Measurements from ENCODE around the gene SGPL1. TPM values are rescaled to one million over a fixed set of nuclear protein-coding genes. Genes with fewer than 3 reads are reported as not detected.

The SGPL1 gene
- total RNA-seq, 4 donors from 2014 or later, result 34.2 to 47.1 (median 43.1) TPM

DNA sequence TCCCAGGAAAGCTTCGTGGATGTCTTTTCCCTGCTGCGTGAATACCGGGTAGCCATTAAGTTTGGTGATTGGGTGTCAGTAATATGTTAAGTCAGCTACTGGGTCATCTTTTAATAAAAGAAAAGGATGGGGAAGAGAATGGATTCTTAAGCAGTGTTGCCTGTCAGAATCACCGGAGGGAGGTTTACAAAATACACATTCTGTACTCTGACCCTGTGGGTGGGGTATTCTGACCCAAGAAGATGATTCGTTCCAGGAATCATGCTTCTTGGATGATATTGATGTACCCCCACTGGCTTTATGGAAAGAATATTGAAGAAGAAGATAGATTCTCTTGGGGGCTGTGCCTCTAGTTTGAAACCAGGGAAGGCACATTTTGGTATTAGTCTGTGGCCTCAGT lies 18.3 kb downstream of the SGPL1 start:
- intact Hi-C loops (cut with DNase I), result no loop called here
- peaks cover 5 to 65% (median 6%) of the 10 kb centered on the region in 3 donors for H3K4me1 ChIP-seq
- TF ChIP-seq POLR2A (IDR thresholded peaks at IDR 0.05), result no peak
- TF ChIP-seq, protein P1, sequence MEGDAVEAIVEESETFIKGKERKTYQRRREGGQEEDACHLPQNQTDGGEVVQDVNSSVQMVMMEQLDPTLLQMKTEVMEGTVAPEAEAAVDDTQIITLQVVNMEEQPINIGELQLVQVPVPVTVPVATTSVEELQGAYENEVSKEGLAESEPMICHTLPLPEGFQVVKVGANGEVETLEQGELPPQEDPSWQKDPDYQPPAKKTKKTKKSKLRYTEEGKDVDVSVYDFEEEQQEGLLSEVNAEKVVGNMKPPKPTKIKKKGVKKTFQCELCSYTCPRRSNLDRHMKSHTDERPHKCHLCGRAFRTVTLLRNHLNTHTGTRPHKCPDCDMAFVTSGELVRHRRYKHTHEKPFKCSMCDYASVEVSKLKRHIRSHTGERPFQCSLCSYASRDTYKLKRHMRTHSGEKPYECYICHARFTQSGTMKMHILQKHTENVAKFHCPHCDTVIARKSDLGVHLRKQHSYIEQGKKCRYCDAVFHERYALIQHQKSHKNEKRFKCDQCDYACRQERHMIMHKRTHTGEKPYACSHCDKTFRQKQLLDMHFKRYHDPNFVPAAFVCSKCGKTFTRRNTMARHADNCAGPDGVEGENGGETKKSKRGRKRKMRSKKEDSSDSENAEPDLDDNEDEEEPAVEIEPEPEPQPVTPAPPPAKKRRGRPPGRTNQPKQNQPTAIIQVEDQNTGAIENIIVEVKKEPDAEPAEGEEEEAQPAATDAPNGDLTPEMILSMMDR (IDR thresholded peaks at IDR 0.05), result no peak
- no peak overlapping the region for H3K27ac ChIP-seq
- no peak overlapping the region for H3K4me3 ChIP-seq
- H3K9me3 ChIP-seq, result no peaks in the 10 kb centered on the region
- 77 to 82% methylated on average over 4 to 5 of the region's 5 CpGs for WGBS, 2 donors
- no peaks in the 10 kb centered on the region for H3K27me3 ChIP-seq
- H3K36me3 ChIP-seq, result peaks cover 0 to 31% (median 0%) of the 10 kb centered on the region in 3 donors
- no peak for DNase-seq

GRCh38 chr10:70834441-70835151 lies 18.8 kb downstream of the SGPL1 start:
- Histone ChIP-seq H3K9me3 (no peaks in the 10 kb centered on the region), H3K4me3 (no peak overlapping the region), H3K36me3 (peaks cover 0 to 31% (median 0%) of the 10 kb centered on the region in 3 donors), H3K27me3 (no peaks in the 10 kb centered on the region), H3K4me1 (peaks cover 5 to 65% (median 6%) of the 10 kb centered on the region in 3 donors), H3K27ac (no peak overlapping the region)
- TF ChIP-seq, protein P1 (IDR thresholded peaks at IDR 0.05), result no peak
- TF ChIP-seq POLR2A (IDR thresholded peaks at IDR 0.05), result no peak
- WGBS, 2 donors, result 79 to 85% methylated on average over 7 of the region's 7 CpGs
- no peak for DNase-seq
- intact Hi-C loops (cut with DNase I), result no loop called here

DNA sequence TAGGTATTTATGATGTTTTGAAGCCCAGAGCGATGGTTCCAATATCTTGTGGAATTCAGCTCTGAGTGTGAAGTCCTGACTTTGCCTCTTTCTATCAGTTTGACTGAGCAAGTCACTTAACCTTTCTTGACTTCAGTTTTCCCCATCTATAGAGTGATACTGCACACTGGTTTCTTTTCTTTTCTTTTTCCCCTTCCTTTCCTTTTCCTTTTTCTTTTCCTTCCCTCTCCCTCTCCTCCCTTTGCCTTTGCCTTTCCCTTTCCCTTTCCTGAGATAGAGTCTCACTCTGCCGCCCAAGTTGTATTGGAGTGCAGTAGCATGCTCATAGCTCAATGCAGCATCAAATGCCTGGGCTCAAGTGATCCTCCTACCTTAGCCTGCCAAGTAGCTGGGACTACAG lies 20.6 kb downstream of the SGPL1 start:
- peaks cover 5 to 48% (median 6%) of the 10 kb centered on the region in 3 donors for H3K4me1 ChIP-seq
- no peak for DNase-seq
- peaks cover 0 to 44% (median 0%) of the 10 kb centered on the region in 3 donors for H3K36me3 ChIP-seq
- no peak overlapping the region for H3K27ac ChIP-seq
- H3K4me3 ChIP-seq, result no peak overlapping the region
- H3K9me3 ChIP-seq, result no peaks in the 10 kb centered on the region
- no peaks in the 10 kb centered on the region for H3K27me3 ChIP-seq
- no peak for TF ChIP-seq POLR2A (IDR thresholded peaks at IDR 0.05)
- TF ChIP-seq, protein P1 (IDR thresholded peaks at IDR 0.05), result no peak
- intact Hi-C loops (cut with DNase I), result no loop called here
- WGBS, 2 donors, result 73 to 80% methylated on average over 2 of the region's 2 CpGs

DNA sequence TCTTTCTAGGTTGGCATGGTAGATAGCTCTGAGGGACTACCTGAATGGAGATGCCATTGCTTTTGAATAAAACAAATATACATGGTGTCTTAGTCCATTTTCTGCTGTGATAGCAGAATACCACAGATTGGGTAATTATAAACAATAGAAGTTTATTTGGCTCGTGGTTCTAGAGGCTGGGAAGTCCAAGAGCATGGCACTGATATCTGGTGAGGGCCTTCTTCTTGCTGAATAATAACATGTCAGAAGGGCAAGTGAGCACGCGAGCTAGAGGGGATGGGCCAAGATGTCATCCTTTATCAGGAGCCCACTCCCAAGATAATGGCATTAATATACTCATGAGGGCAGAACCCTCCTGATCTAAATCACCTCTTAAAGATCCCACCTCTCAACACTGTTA lies 21.9 kb downstream of the SGPL1 start:
- H3K9me3 ChIP-seq, result no peaks in the 10 kb centered on the region
- TF ChIP-seq, protein P1 (IDR thresholded peaks at IDR 0.05), result no peak
- no peak for TF ChIP-seq POLR2A (IDR thresholded peaks at IDR 0.05)
- WGBS, 2 donors, result 97 to 98% methylated on average over 3 of the region's 3 CpGs
- H3K27me3 ChIP-seq, result no peaks in the 10 kb centered on the region
- DNase-seq, result no peak
- H3K27ac ChIP-seq, result no peak overlapping the region
- intact Hi-C loops (cut with DNase I), result no loop called here
- H3K4me3 ChIP-seq, result no peak overlapping the region
- peaks cover 0 to 48% (median 0%) of the 10 kb centered on the region in 3 donors for H3K36me3 ChIP-seq
- peaks cover 5 to 35% (median 6%) of the 10 kb centered on the region in 3 donors for H3K4me1 ChIP-seq

- H3K27me3 ChIP-seq, result no peaks in the 10 kb centered on the region
- peaks cover 0 to 53% (median 0%) of the 10 kb centered on the region in 3 donors for H3K36me3 ChIP-seq
- H3K4me1 ChIP-seq, result peaks cover 2 to 28% (median 6%) of the 10 kb centered on the region in 3 donors
- intact Hi-C loops (cut with DNase I), result no loop called here
- H3K4me3 ChIP-seq, result no peak overlapping the region
- TF ChIP-seq POLR2A (IDR thresholded peaks at IDR 0.05), result no peak
- TF ChIP-seq, protein P1 (IDR thresholded peaks at IDR 0.05), result no peak
- WGBS, 2 donors, result 76 to 90% methylated on average over 4 of the region's 4 CpGs
- H3K9me3 ChIP-seq, result no peaks in the 10 kb centered on the region
- H3K27ac ChIP-seq, result no peak overlapping the region
- no peak for DNase-seq
Measured at GRCh38 chr10:70838270-70838805, 22.6 kb downstream of the SGPL1 start.

Measured in esophagus squamous epithelium (tissue), 5 donors.